B cell (primary cell): Measurements from ENCODE around the gene CAMTA1. TPM values are rescaled to one million over a fixed set of nuclear protein-coding genes. Genes with fewer than 3 reads are reported as not detected.

Experiments used
- ATAC-seq: fragments of 200-7000 bp; cut with Tn5 transposase; one replicate; pipeline ENCODE4 v1.10.0; 2021; ENCODE audit warnings: low read depth, mild to moderate bottlenecking, moderate number of reproducible peaks, moderate library complexity
- CTCF ChIA-PET: fragments of 350-600 bp; sonication (Branson Sonifier 250); formaldehyde crosslinking; loops from one replicate; lab custom pipeline; 2021; ENCODE audit warnings: antibody characterized with exemption, inconsistent platforms; lab: Charles Lee
- POLR2A ChIA-PET: fragments of 350-600 bp; sonication (Branson Sonifier 250); formaldehyde crosslinking; loops from one replicate; lab custom pipeline; 2021; ENCODE audit warnings: antibody characterized with exemption; lab: Charles Lee
- DNase-seq: peaks from one replicate; pipeline ENCODE4 v3.0.0; 2013
- H2AFZ ChIP-seq: 2 replicates; pipeline ENCODE4 v1.6.1; 2012; ENCODE audit warnings: mild to moderate bottlenecking, low read depth, low read length; ENCODE audit not compliant: insufficient read depth, poor library complexity, severe bottlenecking
- H3K27ac ChIP-seq, 2 donors: 1 replicate in 1 of 2; 2 replicates in 1 of 2; pipeline ENCODE4 v1.5.1; 2012 to 2013; ENCODE audit warnings: low read length in 2 of 2, mild to moderate bottlenecking in 2 of 2, moderate library complexity in 1 of 2
- H3K27me3 ChIP-seq, 4 experiments: fragments of 200-600 bp in 1 of 4; sonication (generic) in 1 of 4; replicated peaks in 1 of 4; 1 replicate in 2 of 4; 2 replicates in 2 of 4; pipeline versions ENCODE4 v1.6.1 to v1.7.0; 2013 to 2016; ENCODE audit warnings: low read length in 3 of 4, mild to moderate bottlenecking in 2 of 4, mixed read lengths in 1 of 4, moderate library complexity in 1 of 4; ENCODE audit not compliant: insufficient read depth in 4 of 4, control insufficient read depth in 3 of 4; ENCODE audit errors: control extremely low read depth in 1 of 4
- H3K36me3 ChIP-seq, 2 experiments: replicated peaks in 1 of 2; 1 replicate in 1 of 2; 2 replicates in 1 of 2; pipeline versions ENCODE4 v1.6.1 to v1.7.1; 2013; ENCODE audit warnings: low read length in 1 of 2; ENCODE audit not compliant: insufficient read depth in 2 of 2, control insufficient read depth in 1 of 2; ENCODE audit errors: control extremely low read depth in 1 of 2, extremely low read depth in 1 of 2
- H3K4me1 ChIP-seq, 2 donors: fragments of 200-600 bp in 1 of 2; sonication (generic) in 1 of 2; 1 replicate in 1 of 2; 2 replicates in 1 of 2; pipeline versions ENCODE4 v1.5.1 to v1.6.1; 2013 to 2017; ENCODE audit warnings: low read length in 2 of 2; ENCODE audit not compliant: control insufficient read depth in 2 of 2, insufficient read depth in 2 of 2
- H3K4me2 ChIP-seq: replicated peaks from 2 replicates; pipeline ENCODE3; 2012; ENCODE audit warnings: mild to moderate bottlenecking, low read depth, low read length; ENCODE audit not compliant: poor library complexity, severe bottlenecking
- H3K4me3 ChIP-seq, 5 experiments: fragments of 200-600 bp in 1 of 5; sonication (generic) in 1 of 5; 1 replicate in 3 of 5; 2 replicates in 2 of 5; pipeline versions ENCODE4 v1.5.1 to v1.7.0; 2011 to 2016; ENCODE audit warnings: low read length in 4 of 5, mild to moderate bottlenecking in 4 of 5, low read depth in 2 of 5, control low read depth in 1 of 5, moderate library complexity in 1 of 5; ENCODE audit not compliant: insufficient read depth in 1 of 5; ENCODE audit errors: control extremely low read depth in 1 of 5, extremely low read depth in 1 of 5
- H3K79me2 ChIP-seq: fragments of 200-600 bp; sonication (generic); one replicate; pipeline ENCODE4 v1.6.0; 2016; ENCODE audit warnings: low read length; ENCODE audit not compliant: control insufficient read depth, insufficient read depth
- H3K9ac ChIP-seq: fragments of 200-600 bp; sonication (generic); 2 replicates; pipeline ENCODE4 v1.6.1; 2017; ENCODE audit warnings: mild to moderate bottlenecking, low read length, moderate library complexity
- H3K9me3 ChIP-seq, 3 donors: one replicate each; pipeline versions ENCODE4 v1.6.1 to v1.7.1; 2013; ENCODE audit warnings: low read length in 2 of 3; ENCODE audit not compliant: control insufficient read depth in 2 of 3, insufficient read depth in 1 of 3; ENCODE audit errors: control extremely low read depth in 1 of 3
- H4K20me1 ChIP-seq: 2 replicates; pipeline ENCODE4 v1.6.0; 2012; ENCODE audit warnings: mild to moderate bottlenecking, low read length; ENCODE audit not compliant: insufficient read depth, control insufficient read depth, poor library complexity, severe bottlenecking
- H3K27ac Mint-ChIP-seq: one replicate; pipeline ENCODE4 v1.8.0; 2021; ENCODE audit warnings: mixed read lengths
- H3K27me3 Mint-ChIP-seq: one replicate; pipeline ENCODE4 v1.8.0; 2021; ENCODE audit warnings: mixed read lengths
- H3K4me1 Mint-ChIP-seq: one replicate; pipeline ENCODE4 v1.8.0; 2021; ENCODE audit warnings: mixed read lengths
- H3K4me3 Mint-ChIP-seq: one replicate; pipeline ENCODE4 v1.8.0; 2021; ENCODE audit warnings: mixed read lengths
- H3K9me3 Mint-ChIP-seq: one replicate; pipeline ENCODE4 v1.8.0; 2022; ENCODE audit warnings: mixed read lengths; ENCODE audit not compliant: insufficient read depth
- CTCF ChIP-seq: fragments of 200-600 bp; IDR thresholded peaks from one replicate; pipeline ENCODE4 v1.8.0; 2022; ENCODE audit warnings: antibody characterized with exemption, mild to moderate bottlenecking
- EZH2 ChIP-seq: IDR thresholded peaks from 2 replicates; pipeline ENCODE4 v1.6.1; 2012; ENCODE audit warnings: borderline replicate concordance, low read depth, mild to moderate bottlenecking, moderate library complexity, low read length; ENCODE audit not compliant: insufficient read depth, poor library complexity, severe bottlenecking
- WGBS: methylation state at CpG from one replicate; pipeline ENCODE4 v1.1.5; 2013; ENCODE audit warnings: missing lambda C conversion rate; ENCODE audit not compliant: insufficient coverage; 5-methylcytosine and 5-hydroxymethylcytosine counted together
- intact Hi-C: fragments of 100-400 bp; cut with micrococcal nuclease; formaldehyde crosslinking; loops from one replicate; pipeline ENCODE4 v1.10.0; 2022
- polyA plus RNA-seq: library from polyadenylated mRNA; depleted of rRNA; stranded (reverse); fragments of >200 nt; gene quantifications from 2 replicates; pipeline ENCODE4 v1.2.3, GENCODE V29; 2012
- total RNA-seq, 2 donors: library from RNA; stranded (reverse); fragments of 120-200 nt in 1 of 2; gene quantifications; 1 replicate in 1 of 2; 2 replicates in 1 of 2; pipeline versions ENCODE4 v1.2.3 to v1.2.4, GENCODE V29; 2013 to 2022

Gene CAMTA1
- total and polyA plus RNA-seq, 2 donors (not counting 1 experiment from before 2014, with no cell fraction given), result 42.2 to 45.7 TPM

GRCh38 chr1:6862906-6863305 lies 77.7 kb downstream of the CAMTA1 start:
- Histone ChIP-seq H3K9ac (no peak overlapping the region), H3K79me2 (peaks cover 27% of the 10 kb centered on the region), H3K4me2 (no peak overlapping the region), H3K9me3 (no peaks in the 10 kb centered on the region), H4K20me1 (peaks cover 17% of the 10 kb centered on the region), H3K36me3 (peaks cover 0 to 2% of the 10 kb centered on the region in 2 experiments), H3K4me1 (no peaks in the 10 kb centered on the region), H3K4me3 (no peak overlapping the region), H3K27ac (no peak overlapping the region), H2AFZ (no peak overlapping the region), H3K27me3 (no peaks in the 10 kb centered on the region)
- Mint-ChIP-seq H3K9me3 (no peaks in the 10 kb centered on the region), H3K27ac (no peak overlapping the region), H3K4me3 (no peak overlapping the region), H3K27me3 (no peaks in the 10 kb centered on the region), H3K4me1 (peaks cover 16% of the 10 kb centered on the region)
- ATAC-seq (no peak), DNase-seq (no peak)
- 86% methylated on average over 1 of the region's 4 CpGs for WGBS
- intact Hi-C loops, result no loop called here
- TF ChIP-seq EZH2, result no peak
- no peak for TF ChIP-seq CTCF
- POLR2A ChIA-PET, result no interaction called here
- CTCF ChIA-PET, result no interaction called here

- no peak for TF ChIP-seq EZH2
- TF ChIP-seq CTCF, result no peak
- 92% methylated on average over 5 of the region's 5 CpGs for WGBS
- H3K36me3 ChIP-seq, result peaks cover 0 to 2% of the 10 kb centered on the region in 2 experiments
- peaks cover 28% of the 10 kb centered on the region for H3K4me1 Mint-ChIP-seq
- ATAC-seq (no peak), DNase-seq (no peak)
- no peak overlapping the region for H2AFZ ChIP-seq
- no peaks in the 10 kb centered on the region for H3K9me3 ChIP-seq
- no peak overlapping the region for H3K4me2 ChIP-seq
- no peak overlapping the region for H3K4me3 ChIP-seq
- H3K4me3 Mint-ChIP-seq, result no peak overlapping the region
- H4K20me1 ChIP-seq, result peaks cover 28% of the 10 kb centered on the region
- POLR2A ChIA-PET, result no interaction called here
- no peaks in the 10 kb centered on the region for H3K27me3 ChIP-seq
- no peaks in the 10 kb centered on the region for H3K4me1 ChIP-seq
- H3K9me3 Mint-ChIP-seq, result no peaks in the 10 kb centered on the region
- CTCF ChIA-PET, result no interaction called here
- intact Hi-C loops, result no loop called here
- H3K27ac ChIP-seq, result no peak overlapping the region
- H3K27me3 Mint-ChIP-seq, result no peaks in the 10 kb centered on the region
- peaks cover 29% of the 10 kb centered on the region for H3K79me2 ChIP-seq
- H3K9ac ChIP-seq, result no peak overlapping the region
- H3K27ac Mint-ChIP-seq, result no peak overlapping the region
Observed at GRCh38 chr1:6864166-6864565, 78.9 kb downstream of the CAMTA1 start.
